H1 (cell line): Measurements from ENCODE around the gene LPP. TPM values are rescaled to one million over a fixed set of nuclear protein-coding genes. Genes with fewer than 3 reads are reported as not detected.

Experiments
- CTCF ChIA-PET: fragments of 300-600 bp; sonication (Branson Sonifier 250); formaldehyde crosslinking; loops from one replicate; lab custom pipeline; 2021; ENCODE audit not compliant: partially characterized antibody; lab: Charles Lee
- POLR2A ChIA-PET: fragments of 300-600 bp; sonication (Branson Sonifier 250); formaldehyde crosslinking; loops from one replicate; lab custom pipeline; 2021; ENCODE audit warnings: inconsistent platforms; ENCODE audit not compliant: partially characterized antibody; lab: Charles Lee
- DNase-seq, 2 experiments: peaks; one replicate each; pipeline versions ENCODE4 v3.0.0 to v3.0.0-alpha.2; 2010 to 2022; ENCODE audit warnings: low spot score in 2 of 2, low read depth in 1 of 2, mixed read lengths in 1 of 2
- FAIRE-seq: peaks from 2 replicates; lab custom pipeline; 2011; peaks lifted over from hg19 to GRCh38; lab: Jason Lieb, UNC
- H2AFZ ChIP-seq: 2 replicates; pipeline ENCODE4 v1.8.1; 2012; ENCODE audit warnings: low read length, inconsistent platforms
- H2AK5ac ChIP-seq: 2 replicates; pipeline ENCODE4 v1.6.1; 2013; ENCODE audit warnings: low read depth, low read length
- H2BK120ac ChIP-seq: replicated peaks from 2 replicates; pipeline ENCODE3; 2013; ENCODE audit warnings: low read depth, low read length, inconsistent platforms
- H2BK12ac ChIP-seq: 2 replicates; pipeline ENCODE4 v1.6.1; 2013; ENCODE audit warnings: low read depth, low read length
- H2BK15ac ChIP-seq: 2 replicates; pipeline ENCODE4 v1.6.1; 2013; ENCODE audit warnings: low read length
- H2BK20ac ChIP-seq: 2 replicates; pipeline ENCODE4 v1.6.1; 2013; ENCODE audit warnings: low read length
- H2BK5ac ChIP-seq: 2 replicates; pipeline ENCODE4 v1.6.1; 2013; ENCODE audit warnings: low read depth, low read length
- H3K14ac ChIP-seq: 2 replicates; pipeline ENCODE4 v1.6.1; 2013; ENCODE audit warnings: inconsistent platforms; ENCODE audit not compliant: insufficient read length
- H3K18ac ChIP-seq: 2 replicates; pipeline ENCODE4 v1.6.1; 2013; ENCODE audit warnings: low read length; ENCODE audit errors: extremely low read depth
- H3K23ac ChIP-seq: 2 replicates; pipeline ENCODE4 v1.6.1; 2013; ENCODE audit warnings: inconsistent platforms; ENCODE audit not compliant: insufficient read length
- H3K23me2 ChIP-seq: 2 replicates; pipeline ENCODE4 v1.6.1; 2013; ENCODE audit warnings: low read depth, low read length
- H3K27ac ChIP-seq: 2 replicates; pipeline ENCODE4 v1.6.1; 2011; ENCODE audit warnings: low read depth, low read length, inconsistent platforms
- H3K27me3 ChIP-seq, 4 experiments: replicated peaks in 1 of 4; 1 replicate in 1 of 4; 2 replicates in 3 of 4; pipeline versions ENCODE4 v1.6.1 to v1.8.1; 2011 to 2013; ENCODE audit warnings: low read length in 3 of 4, mild to moderate bottlenecking in 3 of 4, inconsistent platforms in 2 of 4, mixed read lengths in 2 of 4, moderate library complexity in 1 of 4; ENCODE audit not compliant: control insufficient read depth in 3 of 4, insufficient read depth in 3 of 4; ENCODE audit errors: extremely low read depth in 1 of 4
- H3K36me3 ChIP-seq, 4 experiments: 2 replicates each; pipeline versions ENCODE4 v1.6.1 to v1.8.1; 2011 to 2013; ENCODE audit warnings: mild to moderate bottlenecking in 4 of 4, low read length in 3 of 4, moderate library complexity in 2 of 4, control low read depth in 1 of 4, inconsistent platforms in 1 of 4; ENCODE audit not compliant: insufficient read depth in 4 of 4, control insufficient read depth in 2 of 4
- H3K4ac ChIP-seq: replicated peaks from 2 replicates; pipeline ENCODE3; 2013; ENCODE audit warnings: low read length, low read depth, mixed read lengths, inconsistent platforms; ENCODE audit not compliant: insufficient read length
- H3K4me1 ChIP-seq, 4 experiments: replicated peaks in 1 of 4; 1 replicate in 1 of 4; 2 replicates in 3 of 4; pipeline versions ENCODE4 v1.6.1 to v1.8.1; 2011 to 2013; ENCODE audit warnings: low read length in 3 of 4, inconsistent platforms in 2 of 4, mixed read lengths in 1 of 4; ENCODE audit not compliant: insufficient read depth in 4 of 4, control insufficient read depth in 3 of 4
- H3K4me2 ChIP-seq, 2 experiments: 2 replicates each; pipeline versions ENCODE4 v1.6.1 to v1.8.1; 2011 to 2013; ENCODE audit warnings: low read depth in 2 of 2, low read length in 2 of 2, control low read depth in 1 of 2, inconsistent platforms in 1 of 2, mild to moderate bottlenecking in 1 of 2; ENCODE audit not compliant: insufficient read depth in 1 of 2
- H3K4me3 ChIP-seq, 4 experiments: fragments of 200-600, 300-600 bp in 1 of 4; sonication (generic), shearing (Covaris generic), sonication (Bioruptor Twin) in 1 of 4; 2 replicates each; pipeline versions ENCODE4 v1.5.1 to v1.8.1; 2011 to 2016; ENCODE audit warnings: low read length in 4 of 4, low read depth in 3 of 4, control low read depth in 2 of 4, inconsistent platforms in 2 of 4, mild to moderate bottlenecking in 2 of 4, mixed read lengths in 1 of 4, moderate library complexity in 1 of 4; ENCODE audit not compliant: insufficient read depth in 2 of 4; ENCODE audit errors: extremely low read depth in 1 of 4
- H3K56ac ChIP-seq: replicated peaks from 2 replicates; pipeline ENCODE3; 2013; ENCODE audit warnings: low read depth, mild to moderate bottlenecking, mixed read lengths, low read length, inconsistent platforms; ENCODE audit not compliant: insufficient read length
- H3K79me1 ChIP-seq: 2 replicates; pipeline ENCODE4 v1.6.1; 2013; ENCODE audit warnings: low read depth, low read length, control low read depth
- H3K79me2 ChIP-seq, 2 experiments: 2 replicates each; pipeline versions ENCODE4 v1.6.1 to v1.8.1; 2012 to 2013; ENCODE audit warnings: low read length in 2 of 2, mild to moderate bottlenecking in 2 of 2, inconsistent platforms in 1 of 2; ENCODE audit not compliant: insufficient read depth in 2 of 2, control insufficient read depth in 1 of 2
- H3K9ac ChIP-seq, 4 experiments: replicated peaks in 1 of 4; 1 replicate in 1 of 4; 2 replicates in 3 of 4; pipeline versions ENCODE4 v1.6.1 to v1.8.1; 2011 to 2013; ENCODE audit warnings: low read depth in 3 of 4, low read length in 3 of 4, control low read depth in 2 of 4, mild to moderate bottlenecking in 2 of 4, moderate library complexity in 2 of 4, inconsistent platforms in 1 of 4; ENCODE audit errors: extremely low read depth in 1 of 4
- H3K9me3 ChIP-seq, 2 experiments: 2 replicates each; pipeline versions ENCODE4 v1.6.1 to v1.8.1; 2012 to 2013; ENCODE audit warnings: mild to moderate bottlenecking in 2 of 2, moderate library complexity in 2 of 2, control low read depth in 1 of 2, inconsistent platforms in 1 of 2, low read depth in 1 of 2, low read length in 1 of 2, mixed read lengths in 1 of 2; ENCODE audit not compliant: insufficient read depth in 2 of 2
- H4K20me1 ChIP-seq, 2 experiments: replicated peaks in 1 of 2; 2 replicates each; pipeline versions ENCODE3 to v1.8.1; 2011 to 2013; ENCODE audit warnings: inconsistent platforms in 2 of 2, low read length in 2 of 2, mild to moderate bottlenecking in 1 of 2; ENCODE audit not compliant: insufficient read depth in 2 of 2, control insufficient read depth in 1 of 2
- H4K5ac ChIP-seq: 2 replicates; pipeline ENCODE4 v1.6.1; 2013; ENCODE audit warnings: low read length, low read depth, mixed read lengths, inconsistent platforms; ENCODE audit not compliant: insufficient read length
- H4K8ac ChIP-seq: 2 replicates; pipeline ENCODE4 v1.8.0; 2013; ENCODE audit warnings: mild to moderate bottlenecking, moderate library complexity, low read length, inconsistent platforms; ENCODE audit not compliant: insufficient read depth; ENCODE audit errors: extremely low read depth
- H4K91ac ChIP-seq: replicated peaks from 2 replicates; pipeline ENCODE3; 2013; ENCODE audit warnings: low read length, mixed read lengths, inconsistent platforms; ENCODE audit not compliant: insufficient read length
- BCL11A ChIP-seq, 2 experiments: IDR thresholded peaks; one replicate each; pipeline ENCODE4 v1.6.1; 2011; ENCODE audit warnings: low read depth in 2 of 2, low read length in 2 of 2, mild to moderate bottlenecking in 2 of 2
- CBX8 ChIP-seq: fragments of 300-800, 300-1000 bp; sonication (generic); IDR thresholded peaks from 2 replicates; pipeline ENCODE4 v1.7.1; 2016; ENCODE audit warnings: low read depth, low read length, borderline replicate concordance
- CHD1 ChIP-seq: IDR thresholded peaks from 2 replicates; pipeline ENCODE4 v1.6.1; 2012; ENCODE audit warnings: low read depth, low read length, improper control_type of control experiment
- CHD2 ChIP-seq: IDR thresholded peaks from 2 replicates; pipeline ENCODE4 v1.6.1; 2012; ENCODE audit warnings: low read length, improper control_type of control experiment
- HDAC6 ChIP-seq: IDR thresholded peaks from one replicate; pipeline ENCODE4 v1.7.1; 2012; ENCODE audit warnings: low read depth, mild to moderate bottlenecking, inconsistent platforms, low read length, moderate library complexity
- POLR2A ChIP-seq, 2 experiments: IDR thresholded peaks; 1 replicate in 1 of 2; 2 replicates in 1 of 2; pipeline ENCODE4 v1.6.1; 2011; ENCODE audit warnings: low read depth in 2 of 2, low read length in 2 of 2, mild to moderate bottlenecking in 2 of 2; ENCODE audit errors: control extremely low read depth in 1 of 2
- RAD21 ChIP-seq, 2 experiments: IDR thresholded peaks in 1 of 2; conservative IDR thresholded peaks in 1 of 2; 2 replicates each; pipeline ENCODE4 v1.6.1; 2011; ENCODE audit warnings: low read depth in 2 of 2, low read length in 2 of 2, improper control_type of control experiment in 1 of 2, inconsistent platforms in 1 of 2, mild to moderate bottlenecking in 1 of 2, moderate library complexity in 1 of 2
- RXRA ChIP-seq: IDR thresholded peaks from 2 replicates; pipeline ENCODE4 v1.6.1; 2011; ENCODE audit warnings: low read depth, mild to moderate bottlenecking, low read length, moderate library complexity; ENCODE audit not compliant: insufficient read depth
- SIN3A ChIP-seq, 2 experiments: IDR thresholded peaks in 1 of 2; conservative IDR thresholded peaks in 1 of 2; 2 replicates each; pipeline ENCODE4 v1.6.1; 2011 to 2012; ENCODE audit warnings: low read length in 2 of 2, improper control_type of control experiment in 1 of 2, low read depth in 1 of 2, mild to moderate bottlenecking in 1 of 2
- SUZ12 ChIP-seq: fragments of 200-600 bp; sonication (generic); IDR thresholded peaks from 2 replicates; pipeline ENCODE4 v1.6.1; 2012; ENCODE audit warnings: mild to moderate bottlenecking, inconsistent platforms, low read length, moderate library complexity, mixed read lengths
- TAF7 ChIP-seq: optimal IDR thresholded peaks from 2 replicates; pipeline ENCODE3; 2011; ENCODE audit warnings: low read depth, mild to moderate bottlenecking, inconsistent platforms, low read length, moderate library complexity, borderline replicate concordance
- TBP ChIP-seq: IDR thresholded peaks from 2 replicates; pipeline ENCODE4 v1.6.1; 2011; ENCODE audit warnings: low read depth, low read length, improper control_type of control experiment
- WGBS, 2 experiments: shearing (Covaris generic) in 1 of 2; methylation state at CpG; one replicate each; pipeline versions ENCODE4 v1.1.6 to v1.1.7; 2013 to 2015; ENCODE audit warnings: low lambda C conversion rate in 2 of 2, mixed read lengths in 2 of 2, inconsistent platforms in 1 of 2, low coverage in 1 of 2, missing lambda C conversion rate in 1 of 2; ENCODE audit not compliant: insufficient replicate concordance in 2 of 2, insufficient coverage in 1 of 2, insufficient read length in 1 of 2; ENCODE audit errors: extremely low coverage in 1 of 2, missing lambda C conversion rate in 1 of 2; 5-methylcytosine and 5-hydroxymethylcytosine counted together
- polyA plus RNA-seq, 7 experiments: library from polyadenylated mRNA; depleted of rRNA in 3 of 7; stranded (reverse) in 5 of 7; unstranded in 2 of 7; fragments of >200 nt in 5 of 7; fragments of 200-250 nt in 2 of 7; gene quantifications; 1 replicate in 5 of 7; 2 replicates in 1 of 7; 4 replicates in 1 of 7; pipeline versions ENCODE4 v1.2.1 to v1.2.3, GENCODE V29; 2011 to 2013; ENCODE audit warnings: missing spikeins in 2 of 7, mixed read lengths in 2 of 7
- total RNA-seq: library from RNA; stranded (reverse); fragmentation: NEBNext Ultra II Directional; extraction: Animal tissue kit (Norgen Biotek cat#: 25700); gene quantifications from 2 replicates; pipeline ENCODE4 v1.2.1, GENCODE V29; 2021
- TF ChIP-seq, protein P1 (sequence below): IDR thresholded peaks from 2 replicates; pipeline ENCODE4 v1.6.1; 2011; ENCODE audit warnings: low read length, improper control_type of control experiment

The LPP gene
- total and polyA plus RNA-seq, 2 of the 8 experiments (the other 6 are each of a cell fraction or from before 2014, with no cell fraction given) = 10.0 to 53.3 TPM

GRCh38 chr3:188211476-188211875 is 57.5 kb downstream of the LPP start:
- FAIRE-seq (no peak), DNase-seq (no peak)
- POLR2A ChIA-PET = no interaction called here
- Histone ChIP-seq H4K20me1 (no peaks in the 10 kb centered on the region), H4K5ac (no peak overlapping the region), H2BK12ac (no peak overlapping the region), H4K8ac (no peak overlapping the region), H3K56ac (no peak overlapping the region), H3K79me1 (no peaks in the 10 kb centered on the region; the same call in 1 of the 2 replicates), H3K79me2 (peaks cover 0 to 9% of the 10 kb centered on the region in 2 experiments; a peak in 2 of 4 replicates), H2BK20ac (no peak overlapping the region), H3K27ac (no peak overlapping the region; the same call in 1 of the 2 replicates), H2AK5ac (no peak overlapping the region), H3K14ac (no peak overlapping the region), H3K4me2 (no peak overlapping the region), H3K4me3 (no peak overlapping the region), H3K4ac (no peak overlapping the region), H3K23ac (no peak overlapping the region), H3K23me2 (no peaks in the 10 kb centered on the region; the same call in 1 of the 2 replicates), H3K18ac (no peak overlapping the region), H3K9me3 (no peaks in the 10 kb centered on the region), H2BK120ac (no peak overlapping the region), H3K4me1 (peaks cover 0 to 16% (median 7%) of the 10 kb centered on the region in 4 experiments; a peak in 6 of 7 replicates), H3K36me3 (no peaks in the 10 kb centered on the region; a peak in 1 of 8 replicates), H2BK5ac (no peak overlapping the region), H2BK15ac (no peak overlapping the region), H4K91ac (no peak overlapping the region), H3K9ac (no peak overlapping the region), H2AFZ (no peak overlapping the region), H3K27me3 (no peaks in the 10 kb centered on the region)
- WGBS, 2 experiments = 94% methylated on average over 4 of the region's 4 CpGs; no CpG with 5 or more reads in 1 of the 2 experiments
- CTCF ChIA-PET = interaction anchor here (0.7 to 2.5 kb wide), 4 partner anchors 9 to 472 kb away, joined by 3 to 9 read pairs (median 3); no protein-coding TSS in a partner anchor
- TF ChIP-seq TAF7 (no peak), CHD1 (no peak), BCL11A (IDR thresholded peaks at IDR 0.05; ENCODE audit: low read depth in 2 of 2, low read length in 2 of 2) (no peak), CHD2 (no peak), RXRA (no peak), SUZ12 (no peak), SIN3A (conservative IDR thresholded peaks at IDR 0.05 in 1 of 2, IDR thresholded peaks at IDR 0.05 in 1 of 2; ENCODE audit: low read depth in 1 of 2, low read length in 2 of 2) (no peak), RAD21 (IDR thresholded peaks at IDR 0.05 in 1 of 2, conservative IDR thresholded peaks at IDR 0.05 in 1 of 2; ENCODE audit: low read depth in 2 of 2, low read length in 2 of 2) (no peak), TBP (no peak), POLR2A (IDR thresholded peaks at IDR 0.05; ENCODE audit: control extremely low read depth in 1 of 2, low read depth in 2 of 2, low read length in 2 of 2) (no peak), CBX8 (no peak), HDAC6 (no peak)
- TF ChIP-seq, protein P1, sequence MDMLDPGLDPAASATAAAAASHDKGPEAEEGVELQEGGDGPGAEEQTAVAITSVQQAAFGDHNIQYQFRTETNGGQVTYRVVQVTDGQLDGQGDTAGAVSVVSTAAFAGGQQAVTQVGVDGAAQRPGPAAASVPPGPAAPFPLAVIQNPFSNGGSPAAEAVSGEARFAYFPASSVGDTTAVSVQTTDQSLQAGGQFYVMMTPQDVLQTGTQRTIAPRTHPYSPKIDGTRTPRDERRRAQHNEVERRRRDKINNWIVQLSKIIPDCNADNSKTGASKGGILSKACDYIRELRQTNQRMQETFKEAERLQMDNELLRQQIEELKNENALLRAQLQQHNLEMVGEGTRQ = no peak
